Erythroblast (primary cell): ENCODE measurements around the gene XYLT1.
"Not testable (repeated sequence)": the region's sequence is repeated elsewhere in the genome, so short reads cannot be mapped to it uniquely, and the experiment has no call there.

Experiments used
- GATA1 ChIP-seq: IDR thresholded peaks from 2 replicates; pipeline ENCODE4 v1.6.1; 2011; ENCODE audit warnings: low read depth, mild to moderate bottlenecking, control low read depth, low read length, moderate library complexity
- POLR2A ChIP-seq: IDR thresholded peaks from 2 replicates; pipeline ENCODE4 v1.6.1; 2011; ENCODE audit warnings: mild to moderate bottlenecking, low read length

GRCh38 chr16:17477260-17477545 lies 6.4 kb upstream of the XYLT1 start:
- TF ChIP-seq POLR2A, GATA1: not testable (repeated sequence)
